Type B pancreatic cell (in vitro differentiated cells): ENCODE measurements around the gene NELFA. TPM values are rescaled to one million over a fixed set of nuclear protein-coding genes. Genes with fewer than 3 reads are reported as not detected.
"Not testable (repeated sequence)": the region's sequence is repeated elsewhere in the genome, so short reads cannot be mapped to it uniquely, and the experiment has no call there.

Experiments used
- DNase-seq: peaks from one replicate; pipeline ENCODE4 v3.0.0; 2021; ENCODE audit warnings: mixed read lengths; ENCODE audit not compliant: unreplicated experiment; ENCODE audit errors: extremely low spot score
- H3K27ac Mint-ChIP-seq: 2 replicates; pipeline ENCODE4 v1.8.0; 2021; ENCODE audit warnings: mild to moderate bottlenecking, mixed read lengths
- H3K27me3 Mint-ChIP-seq: 2 replicates; pipeline ENCODE4 v1.8.0; 2021; ENCODE audit warnings: mixed read lengths
- H3K36me3 Mint-ChIP-seq: 2 replicates; pipeline ENCODE4 v1.8.0; 2021; ENCODE audit warnings: mixed read lengths
- H3K4me1 Mint-ChIP-seq: one replicate; pipeline ENCODE4 v1.8.0; 2021; ENCODE audit warnings: mixed read lengths; ENCODE audit not compliant: unreplicated experiment
- H3K4me3 Mint-ChIP-seq: 2 replicates; pipeline ENCODE4 v1.8.0; 2021; ENCODE audit warnings: mild to moderate bottlenecking, mixed read lengths
- H3K9me3 Mint-ChIP-seq: 2 replicates; pipeline ENCODE4 v1.8.0; 2021; ENCODE audit warnings: mixed read lengths
- CTCF ChIP-seq: fragments of 200-600 bp; sonication (generic); conservative IDR thresholded peaks from 2 replicates; pipeline ENCODE4 v1.5.0; 2021; ENCODE audit warnings: antibody characterized with exemption, mild to moderate bottlenecking
- total RNA-seq: library from RNA; stranded (reverse); gene quantifications from 2 replicates; pipeline ENCODE4 v1.2.1, GENCODE V29; 2021; ENCODE audit warnings: low replicate concordance

Gene NELFA
- total RNA-seq, 1 donor from 2014 or later: 44.8 TPM

- peaks cover 17% of the 10 kb centered on the region for H3K4me1 Mint-ChIP-seq
- peaks cover 3% of the 10 kb centered on the region for H3K27me3 Mint-ChIP-seq
- peak overlapping the region; percentile 96 for H3K4me3 Mint-ChIP-seq
- H3K27ac Mint-ChIP-seq: peak overlapping the region; percentile 89
- H3K9me3 Mint-ChIP-seq: no peaks in the 10 kb centered on the region
- no peak for DNase-seq
- peaks cover 8% of the 10 kb centered on the region for H3K36me3 Mint-ChIP-seq
- no peak for TF ChIP-seq CTCF
These were observed 178 bp downstream of the NELFA start for GRCh38 chr4:2008671-2008920.

GRCh38 chr4:2007804-2008670 lies 737 bp downstream of the NELFA start:
- Mint-ChIP-seq H3K4me1 (peaks cover 17% of the 10 kb centered on the region), H3K36me3 (peaks cover 13% of the 10 kb centered on the region), H3K27ac (peak overlapping the region; percentile 89), H3K4me3 (peak overlapping the region; percentile 96), H3K9me3 (no peaks in the 10 kb centered on the region), H3K27me3 (peaks cover 3% of the 10 kb centered on the region)
- TF ChIP-seq CTCF: no peak
- no peak for DNase-seq

- peak overlapping the region; percentile 89 for H3K27ac Mint-ChIP-seq
- no peak for TF ChIP-seq CTCF
- H3K36me3 Mint-ChIP-seq: peaks cover 22% of the 10 kb centered on the region
- no peaks in the 10 kb centered on the region for H3K9me3 Mint-ChIP-seq
- H3K4me1 Mint-ChIP-seq: peaks cover 17% of the 10 kb centered on the region
- peaks cover 3% of the 10 kb centered on the region for H3K27me3 Mint-ChIP-seq
- peak overlapping the region; percentile 96 for H3K4me3 Mint-ChIP-seq
- DNase-seq: no peak
These were observed 1.7 kb downstream of the NELFA start for GRCh38 chr4:2006956-2007653.

- H3K9me3 Mint-ChIP-seq: no peaks in the 10 kb centered on the region
- peak overlapping the region; percentile 96 for H3K4me3 Mint-ChIP-seq
- H3K36me3 Mint-ChIP-seq: peaks cover 23% of the 10 kb centered on the region
- peaks cover 17% of the 10 kb centered on the region for H3K4me1 Mint-ChIP-seq
- H3K27me3 Mint-ChIP-seq: peaks cover 3% of the 10 kb centered on the region
- peak overlapping the region; percentile 25 for H3K27ac Mint-ChIP-seq
- no peak for DNase-seq
- no peak for TF ChIP-seq CTCF
These were observed 2.4 kb downstream of the NELFA start for GRCh38 chr4:2006367-2006766.

- DNase-seq, H3K27me3 Mint-ChIP-seq, H3K9me3 Mint-ChIP-seq, H3K4me3 Mint-ChIP-seq: not testable (repeated sequence)
- Mint-ChIP-seq H3K4me1 (peaks cover 21% of the 10 kb centered on the region), H3K36me3 (peaks cover 53% of the 10 kb centered on the region), H3K27ac (peak overlapping the region; percentile 5)
These were observed 5.4 kb downstream of the NELFA start for GRCh38 chr4:2003361-2003760.

GRCh38 chr4:1999308-1999707 lies 9.5 kb downstream of the NELFA start:
- Mint-ChIP-seq H3K27ac (peak overlapping the region; percentile 88), H3K36me3 (peaks cover 69% of the 10 kb centered on the region), H3K4me1 (peaks cover 10% of the 10 kb centered on the region), H3K9me3 (peaks cover 14% of the 10 kb centered on the region)
- not testable (repeated sequence) for H3K4me3 Mint-ChIP-seq, H3K27me3 Mint-ChIP-seq, DNase-seq
